ENCODE results near the gene TMEM116.
"Not testable (repeated sequence)": the region's sequence is repeated elsewhere in the genome, so short reads cannot be mapped to it uniquely, and the experiment has no call there.

Gene TMEM116

DNA sequence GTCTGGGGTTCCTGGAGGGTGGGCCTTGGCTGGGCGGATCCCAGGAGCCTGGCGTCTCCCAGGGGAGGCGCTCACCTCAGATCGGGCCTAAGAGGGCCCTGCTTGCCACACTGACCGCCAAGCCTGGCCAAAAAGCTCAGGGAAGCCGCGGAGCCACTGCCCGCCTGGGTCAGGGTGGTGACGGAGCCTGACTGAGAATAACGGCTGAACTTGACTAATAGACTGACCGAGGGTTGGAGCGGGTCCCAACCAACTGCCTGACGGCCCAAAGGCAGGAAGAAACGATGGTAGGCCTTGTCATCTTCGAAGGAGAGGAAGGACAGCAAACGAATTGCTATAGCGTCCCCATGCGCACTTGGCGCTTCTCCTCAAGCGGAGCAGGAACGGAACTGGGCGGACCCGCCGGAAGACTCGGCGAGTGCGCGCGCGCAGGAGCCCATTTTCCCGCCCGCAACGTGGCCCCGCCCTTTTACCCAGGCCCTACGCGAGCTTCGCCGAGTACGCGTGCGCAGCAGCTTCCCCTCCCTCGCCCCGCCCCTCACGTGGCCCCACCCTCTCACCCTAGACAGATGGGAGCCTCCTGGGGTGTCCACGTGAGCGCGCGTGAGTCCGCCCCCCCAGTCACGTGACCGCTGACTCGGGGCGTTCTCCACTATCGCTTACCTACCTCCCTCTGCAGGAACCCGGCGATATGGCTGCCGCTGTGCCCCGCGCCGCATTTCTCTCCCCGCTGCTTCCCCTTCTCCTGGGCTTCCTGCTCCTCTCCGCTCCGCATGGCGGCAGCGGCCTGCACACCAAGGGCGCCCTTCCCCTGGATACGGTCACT is at the start of gene TMEM116, which contains the start of gene ERP29:
TMEM116 (minus strand) TSS at position 391 of the 826 bp plus-strand sequence. CDS start 7,895 bp downstream, outside the sequence.
ERP29 (plus strand) TSS at position 652 of the 826 bp plus-strand sequence; CDS start at position 692, 40 bp downstream.
- DNase-seq: peak; percentile 98

DNA sequence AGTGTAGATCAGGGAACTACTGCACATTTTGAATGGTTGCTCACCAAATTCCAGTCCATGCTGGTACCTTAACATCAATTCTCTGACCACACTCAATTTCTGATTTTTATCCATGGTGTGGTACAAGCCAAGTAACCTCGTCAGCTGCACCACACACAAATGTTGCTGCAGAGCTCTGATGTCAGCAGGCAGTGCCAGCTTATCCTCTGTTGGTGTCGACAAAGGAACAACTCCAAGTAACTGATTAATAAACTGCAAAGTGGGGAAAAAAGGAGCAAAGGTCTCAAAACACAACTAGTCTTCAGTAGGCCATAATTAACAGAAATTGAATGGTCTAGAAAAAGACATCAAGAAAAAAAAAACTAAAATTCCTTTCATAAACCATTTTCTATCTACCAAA is 48.2 kb upstream of the TMEM116 start:
- DNase-seq: no peak

DNA sequence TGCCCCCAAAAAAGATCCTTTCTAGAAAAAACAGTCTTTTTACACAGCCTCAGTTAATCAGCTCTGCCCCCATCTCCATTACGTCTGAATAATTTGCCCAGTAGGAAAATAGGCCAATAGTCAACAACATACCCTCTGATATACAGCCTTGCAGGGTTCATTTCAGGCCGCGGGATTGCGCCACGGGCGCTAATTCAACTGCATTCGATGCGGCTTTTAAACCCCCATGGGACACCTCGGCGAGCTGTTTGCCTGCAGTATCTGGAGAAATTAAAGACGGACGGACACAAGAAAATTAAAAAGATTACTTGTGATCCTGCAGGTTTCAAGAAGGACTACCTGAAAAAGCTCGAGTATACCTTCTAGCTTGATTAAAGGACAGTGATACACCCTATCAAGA is 36.4 kb upstream of the TMEM116 start:
- no peak for DNase-seq

GRCh38 chr12:112046003-112046402 is 33.0 kb upstream of the TMEM116 start:
- no peak for DNase-seq

DNA sequence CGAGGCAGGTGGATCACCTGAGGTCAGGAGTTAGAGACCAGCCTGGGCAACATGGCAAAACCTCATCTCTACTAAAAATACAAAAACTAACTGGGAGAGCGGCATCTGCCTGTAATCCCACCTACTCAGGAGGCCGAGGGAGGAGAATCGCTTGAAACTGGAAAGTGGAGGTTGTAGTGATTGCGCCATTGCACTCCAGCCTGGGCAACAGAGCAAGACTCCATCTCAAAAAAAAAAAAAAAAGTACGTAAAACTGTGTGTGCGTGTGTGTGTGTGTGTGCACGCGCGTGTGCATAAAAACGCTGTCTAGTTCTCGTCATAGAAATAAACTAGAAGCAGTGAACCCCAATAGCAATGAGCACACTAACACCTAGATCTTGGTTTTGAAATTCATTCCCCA is 23.6 kb upstream of the TMEM116 start:
- DNase-seq: not testable (repeated sequence)

DNA sequence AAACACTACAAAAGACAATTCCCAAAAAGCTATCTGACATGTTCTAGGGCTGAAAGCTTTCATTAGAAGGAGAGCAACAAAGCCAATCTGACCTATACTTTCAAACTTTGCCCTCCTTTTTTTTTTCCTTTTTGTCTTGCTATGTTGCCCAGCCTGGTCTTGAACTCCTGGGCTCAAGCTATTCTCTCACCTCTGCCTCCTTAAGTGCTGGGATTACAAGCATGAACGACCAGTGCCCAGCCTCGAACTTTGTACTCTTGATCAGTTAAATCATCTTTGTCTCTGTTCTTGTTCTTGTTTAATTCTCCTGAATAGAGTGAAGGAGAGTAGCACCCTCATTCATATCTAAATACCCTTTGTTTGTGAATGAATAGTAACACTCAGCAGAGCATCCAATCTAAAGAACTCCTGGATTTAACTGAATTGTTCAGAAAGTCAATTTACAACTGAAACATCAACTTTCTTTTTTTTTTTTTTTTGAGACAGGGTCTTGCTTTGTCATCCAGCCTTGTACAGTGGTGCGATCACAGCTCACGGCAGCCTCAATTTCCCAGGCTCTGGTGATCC is 22.3 kb upstream of the TMEM116 start:
- DNase-seq: no peak

- DNase-seq: no peak
These were observed 19.3 kb upstream of the TMEM116 start for GRCh38 chr12:112032292-112032691.

GRCh38 chr12:112031472-112031871 is 18.5 kb upstream of the TMEM116 start:
- DNase-seq: no peak

DNA sequence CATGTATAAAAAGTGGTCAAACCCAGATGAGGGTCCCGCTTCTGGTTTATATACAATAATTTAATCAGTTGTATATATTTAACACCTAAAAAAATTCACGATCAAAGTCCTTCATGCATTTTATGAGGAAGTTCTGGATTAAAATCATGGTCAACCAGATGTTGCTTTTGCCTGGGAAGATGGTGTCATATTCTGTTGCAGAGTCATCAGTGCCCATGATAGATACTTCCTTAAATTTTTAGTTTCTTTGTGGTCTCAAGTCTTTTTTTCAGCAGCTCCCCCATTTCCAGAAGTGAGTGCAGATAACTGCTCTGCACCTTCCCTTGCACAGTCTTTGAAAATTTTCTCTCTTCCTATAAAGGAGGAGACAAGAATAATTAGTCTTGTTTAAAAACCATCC is 16.3 kb upstream of the TMEM116 start:
- no peak for DNase-seq

- no peak for DNase-seq
These were observed 12.9 kb upstream of the TMEM116 start for GRCh38 chr12:112025808-112026375.

GRCh38 chr12:112023759-112024396 is 10.9 kb upstream of the TMEM116 start:
- no peak for DNase-seq

- no peak for DNase-seq
These were observed 9.5 kb upstream of the TMEM116 start for GRCh38 chr12:112022241-112023016.

- DNase-seq: no peak
These were observed 8.0 kb upstream of the TMEM116 start for GRCh38 chr12:112020947-112021457.

DNA sequence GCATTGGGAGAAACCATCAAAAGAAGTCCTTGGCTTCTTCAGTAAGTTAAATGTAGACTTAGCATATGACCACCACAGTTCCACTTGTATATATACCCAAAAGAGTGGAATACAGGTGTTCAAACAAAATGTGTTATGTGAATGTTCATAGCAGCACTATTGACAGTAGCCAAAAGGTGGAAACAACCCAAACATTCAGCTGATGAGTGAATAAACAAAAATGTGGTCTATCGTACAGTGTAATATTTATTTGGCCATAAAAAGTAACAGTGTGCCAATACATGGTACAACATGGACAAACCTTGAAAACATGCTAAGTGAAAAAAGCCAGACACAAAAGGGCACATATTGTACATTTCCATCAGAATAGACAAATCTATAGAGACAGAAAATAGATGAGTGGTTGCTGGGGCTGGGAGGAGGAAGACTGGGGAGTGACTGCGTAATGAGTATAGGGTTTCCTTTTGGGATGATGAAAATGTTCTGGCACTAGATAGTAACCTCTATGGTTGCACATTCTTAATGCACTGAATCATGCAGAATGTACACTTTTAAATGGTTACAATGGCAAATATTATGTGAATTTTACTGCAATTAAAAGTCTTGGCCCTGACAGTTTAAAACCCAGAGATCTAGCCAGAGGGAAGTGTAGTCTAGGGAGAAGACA is 5.7 kb upstream of the TMEM116 start:
- no peak for DNase-seq

DNA sequence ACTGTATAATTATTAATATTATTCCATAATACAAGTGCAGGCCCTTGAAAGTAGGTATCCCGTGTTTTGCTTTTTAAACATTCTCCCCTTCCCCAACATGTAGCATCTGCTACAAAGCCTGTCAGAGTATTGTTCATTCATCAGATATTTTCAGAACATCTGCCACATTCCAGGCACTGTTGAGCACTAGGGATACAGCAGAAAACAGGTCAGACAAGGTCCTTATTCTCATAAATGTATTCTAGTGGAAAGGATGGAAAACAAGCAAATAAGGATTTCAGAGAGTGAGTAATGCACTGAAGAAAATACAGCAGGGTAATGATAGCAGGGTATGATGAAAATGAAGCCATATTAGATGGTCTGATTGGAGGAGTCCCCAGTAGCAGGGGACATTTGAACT is 4.1 kb upstream of the TMEM116 start:
- no peak for DNase-seq

DNA sequence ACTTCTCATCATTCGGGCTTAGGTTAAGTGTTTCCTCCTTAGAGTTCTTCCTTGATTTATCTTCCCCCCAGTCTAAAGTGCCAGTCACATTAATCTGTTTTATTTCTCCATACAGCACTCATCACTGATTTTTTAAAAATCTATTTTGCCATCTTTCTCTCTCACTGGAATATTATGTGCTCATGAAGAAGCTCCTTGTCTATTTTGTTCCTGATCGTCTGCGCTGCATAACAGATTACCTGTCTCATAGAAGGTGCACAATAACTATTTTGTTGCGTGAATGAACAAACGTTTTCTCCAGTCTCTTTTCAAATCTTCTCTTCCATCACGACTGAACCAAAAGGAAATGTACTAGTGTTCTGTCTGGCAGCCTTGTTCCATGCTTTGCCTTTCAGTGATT is 3.0 kb upstream of the TMEM116 start:
- no peak for DNase-seq

DNA sequence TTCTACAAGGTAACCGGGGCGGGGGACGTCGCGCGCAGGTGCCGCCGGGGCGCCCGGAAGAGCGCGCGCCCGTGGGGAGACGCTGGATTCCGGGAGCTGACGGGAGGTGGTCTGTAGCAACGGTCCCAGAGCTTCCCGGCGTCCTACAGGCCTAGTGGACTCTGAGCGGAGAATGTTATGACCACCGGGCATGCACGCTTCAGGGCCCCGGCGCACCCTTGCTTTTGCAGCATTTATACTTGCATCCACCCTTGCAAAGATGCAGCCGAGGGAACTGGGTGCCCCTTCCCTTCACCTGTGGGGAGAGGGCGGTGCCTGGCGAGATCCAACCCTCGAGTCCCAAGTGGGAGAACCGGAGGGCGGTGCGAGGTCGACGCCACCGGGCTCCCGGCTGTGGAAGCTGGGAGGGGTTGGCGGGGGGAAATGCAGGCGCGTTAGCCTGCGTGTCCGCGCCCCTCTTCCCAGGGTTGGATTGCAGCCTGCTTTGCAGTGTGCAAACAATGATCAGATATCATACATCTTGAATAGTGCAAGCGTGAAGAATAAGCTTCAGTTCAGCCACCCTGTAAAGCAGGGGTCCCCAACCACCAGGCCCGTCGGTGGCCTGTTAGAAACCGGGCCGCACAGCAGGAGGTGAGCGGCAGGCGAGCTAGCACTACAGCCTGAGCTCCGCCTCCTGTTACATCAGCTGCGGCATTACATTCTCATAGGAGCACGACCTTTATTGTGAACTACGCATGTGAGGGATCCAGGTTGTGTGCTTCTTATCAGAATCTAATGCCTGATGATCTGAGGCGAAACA is 837 bp upstream of the TMEM116 start:
- DNase-seq: no peak

DNA sequence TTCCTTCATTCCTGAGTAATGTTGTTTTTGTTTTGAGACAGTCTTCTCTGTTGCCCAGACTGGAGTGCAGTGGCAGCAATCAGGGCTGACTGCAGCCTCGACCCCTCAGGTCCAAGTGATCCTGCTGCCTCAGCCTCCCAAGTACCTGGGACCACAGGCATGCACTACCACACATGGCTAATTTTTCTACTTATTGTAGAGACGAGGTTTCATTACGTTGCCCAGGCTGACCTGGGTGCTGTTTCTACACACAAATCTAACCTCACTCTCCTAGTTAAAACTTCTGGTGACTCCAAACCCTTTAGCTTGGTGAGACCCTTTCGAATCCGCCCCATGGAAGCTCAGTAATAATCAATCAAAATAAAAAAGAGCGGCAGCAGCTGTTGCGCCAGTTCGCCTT is 1.3 kb downstream of the TMEM116 start:
- DNase-seq: no peak

GRCh38 chr12:112010415-112011344 is 2.3 kb downstream of the TMEM116 start:
- DNase-seq: no peak

GRCh38 chr12:112009596-112009995 is 3.4 kb downstream of the TMEM116 start:
- DNase-seq: not testable (repeated sequence)

All from 8988T (cell line).